ENCODE results near the gene HMMR.
"Not testable (repeated sequence)": the region's sequence is repeated elsewhere in the genome, so short reads cannot be mapped to it uniquely, and the experiment has no call there.

The HMMR gene

DNA sequence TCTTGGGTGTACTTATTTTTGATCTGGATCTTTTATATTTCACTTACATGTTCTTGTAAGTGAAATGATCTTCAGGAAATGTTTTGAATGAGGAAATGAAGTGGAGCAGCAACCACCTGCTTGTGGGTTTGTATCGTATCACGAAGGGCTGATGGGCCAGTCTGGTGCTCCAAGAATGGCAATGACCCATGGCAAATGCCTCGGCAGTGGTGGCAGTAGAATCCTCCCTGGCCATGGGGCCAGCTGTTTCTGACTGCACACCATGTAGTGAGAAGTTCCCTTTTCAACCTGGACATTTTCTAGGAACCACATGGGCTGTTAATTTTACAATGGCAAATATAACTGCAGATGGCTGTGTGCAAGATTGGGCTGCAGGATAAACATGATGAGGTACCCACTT, 74.9 kb downstream of the HMMR start:
- Mint-ChIP-seq H3K4me3 (no peak overlapping the region), H3K27ac (no peak overlapping the region), H3K9me3 (no peaks in the 10 kb centered on the region), H3K36me3 (ENCODE audit: insufficient read depth) (no peaks in the 10 kb centered on the region), H3K4me1 (ENCODE audit: low read depth in 2 of 2) (peaks cover 0 to 3% of the 10 kb centered on the region in 2 donors), H3K27me3 (peaks cover 24 to 36% of the 10 kb centered on the region in 2 donors)
- ATAC-seq (replicated peaks) (no peak), DNase-seq (no peak)

DNA sequence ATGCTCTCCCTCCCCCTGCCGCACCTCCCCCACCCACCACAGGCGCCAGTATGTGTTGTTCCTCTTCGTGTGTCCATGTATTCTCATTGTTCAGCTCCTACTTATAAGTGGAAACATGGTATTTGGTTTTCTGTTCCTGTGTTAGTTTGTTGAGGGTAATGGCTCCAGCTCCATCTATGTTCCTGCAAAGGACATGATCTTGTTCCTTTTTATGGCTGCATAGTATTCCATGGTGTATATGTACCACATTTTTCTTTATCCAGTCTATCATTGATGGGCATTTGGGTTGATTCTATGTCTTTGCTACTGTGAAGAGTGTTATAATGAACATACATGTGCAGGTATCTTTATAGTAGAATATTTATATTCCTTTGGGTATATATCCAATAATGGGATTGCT, 76.0 kb downstream of the HMMR start:
- DNase-seq = not testable (repeated sequence)

DNA sequence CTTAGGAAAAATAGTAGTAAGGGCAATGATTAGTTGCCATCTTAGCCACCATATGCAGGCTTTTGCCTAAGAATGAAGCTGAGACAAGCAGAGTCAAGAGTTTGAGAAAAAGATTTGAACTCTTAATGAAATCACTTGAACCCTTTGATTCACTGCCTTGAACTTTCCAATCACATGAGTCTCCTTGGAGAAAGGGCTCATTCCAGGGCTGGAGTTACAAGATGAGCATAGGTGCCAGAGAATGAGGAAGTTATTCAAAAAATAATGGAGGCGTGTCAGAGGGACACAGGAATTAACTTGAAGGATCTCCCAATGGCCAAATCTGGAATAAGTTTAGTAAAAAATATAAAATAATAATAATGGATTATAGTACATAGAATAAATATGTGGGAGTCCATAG, 80.3 kb downstream of the HMMR start:
- H3K27me3 Mint-ChIP-seq = peaks cover 20 to 29% of the 10 kb centered on the region in 2 donors
- no peak for DNase-seq

More for the DNA sequence above, 76.0 kb downstream of the HMMR start:
- not testable (repeated sequence) for H3K27ac Mint-ChIP-seq; H3K36me3 Mint-ChIP-seq (ENCODE audit: insufficient read depth); ATAC-seq (replicated peaks); H3K4me3 Mint-ChIP-seq; H3K4me1 Mint-ChIP-seq (ENCODE audit: low read depth in 2 of 2); H3K9me3 Mint-ChIP-seq
- peaks cover 36% of the 10 kb centered on the region in 2 donors for H3K27me3 Mint-ChIP-seq

More for the DNA sequence above, 80.3 kb downstream of the HMMR start:
- Mint-ChIP-seq H3K4me1 (ENCODE audit: low read depth in 2 of 2) (no peaks in the 10 kb centered on the region), H3K9me3 (no peaks in the 10 kb centered on the region), H3K27ac (no peak overlapping the region), H3K36me3 (ENCODE audit: insufficient read depth) (no peaks in the 10 kb centered on the region), H3K4me3 (no peak overlapping the region)
- ATAC-seq (replicated peaks) = no peak
